NCI-H2227 treated with DMSO at 0.1 percent for 48 hours (cell line): ENCODE measurements around the gene URI1.

ENCODE experiments used
- DNase-seq: peaks from one replicate; lab custom pipeline; 2025; lab: John Stamatoyannopoulos, UW

Gene URI1

GRCh38 chr19:30059741-30060457 lies 117.9 kb downstream of the URI1 start:
- no peak for DNase-seq

- no peak for DNase-seq
Measured at GRCh38 chr19:30060531-30061222, 118.6 kb downstream of the URI1 start.

- DNase-seq: no peak
Measured at GRCh38 chr19:30061223-30062064, 119.4 kb downstream of the URI1 start.

- DNase-seq: no peak
Measured at GRCh38 chr19:30062065-30062906, 120.2 kb downstream of the URI1 start.

- DNase-seq: no peak
Measured at GRCh38 chr19:30062907-30063649, 121.0 kb downstream of the URI1 start.

- DNase-seq: no peak
Measured at GRCh38 chr19:30063650-30064347, 121.8 kb downstream of the URI1 start.

GRCh38 chr19:30064348-30064699 lies 122.3 kb downstream of the URI1 start:
- no peak for DNase-seq

GRCh38 chr19:30064771-30065494 lies 122.9 kb downstream of the URI1 start:
- DNase-seq: no peak

GRCh38 chr19:30065680-30066606 lies 123.9 kb downstream of the URI1 start:
- DNase-seq: no peak
